HEK293T (cell line): Measurements from ENCODE around the gene CDHR5.

Experiments used
- CTCF ChIA-PET: fragments of 350-600 bp; formaldehyde crosslinking; extraction: SDS; loops from one replicate; lab custom pipeline; 2021; ENCODE audit warnings: antibody characterized with exemption, inconsistent platforms; lab: Yijun Ruan, JAX
- POLR2A ChIA-PET: fragments of 350-600 bp; formaldehyde crosslinking; extraction: SDS; loops from one replicate; lab custom pipeline; 2020; ENCODE audit warnings: antibody characterized with exemption, inconsistent platforms; lab: Yijun Ruan, JAX
- DNase-seq: peaks from one replicate; pipeline ENCODE4 v3.0.0; 2012; ENCODE audit warnings: mixed read lengths; ENCODE audit errors: extremely low spot score
- ARNT ChIP-seq: fragments of 450-650 bp; IDR thresholded peaks from 2 replicates; pipeline ENCODE4 v1.6.1; 2017; ENCODE audit warnings: mild to moderate bottlenecking
- BHLHE40 ChIP-seq: fragments of 450-650 bp; IDR thresholded peaks from 2 replicates; pipeline ENCODE4 v1.6.1; 2016; ENCODE audit warnings: mild to moderate bottlenecking, moderate library complexity, borderline replicate concordance
- CTBP1 ChIP-seq: fragments of 450-650 bp; IDR thresholded peaks from 2 replicates; pipeline ENCODE4 v1.6.1; 2016; ENCODE audit warnings: borderline replicate concordance
- ELF4 ChIP-seq: fragments of 450-650 bp; IDR thresholded peaks from 2 replicates; pipeline ENCODE4 v1.6.1; 2017; ENCODE audit warnings: antibody characterized with exemption
- FOXA1 ChIP-seq: fragments of 450-650 bp; IDR thresholded peaks from 2 replicates; pipeline ENCODE4 v1.6.1; 2016; ENCODE audit warnings: mild to moderate bottlenecking
- FOXK2 ChIP-seq: fragments of 450-650 bp; IDR thresholded peaks from 2 replicates; pipeline ENCODE4 v1.6.1; 2016; ENCODE audit warnings: mild to moderate bottlenecking
- FOXM1 ChIP-seq: fragments of 450-650 bp; IDR thresholded peaks from 2 replicates; pipeline ENCODE4 v1.6.1; 2017; ENCODE audit warnings: mild to moderate bottlenecking, borderline replicate concordance
- HDGF ChIP-seq: fragments of 450-650 bp; IDR thresholded peaks from 2 replicates; pipeline ENCODE4 v1.6.1; 2017; ENCODE audit warnings: antibody characterized with exemption, borderline replicate concordance
- L3MBTL2 ChIP-seq: fragments of 450-650 bp; conservative IDR thresholded peaks from 2 replicates; pipeline ENCODE4 v1.6.1; 2016; ENCODE audit warnings: mild to moderate bottlenecking
- LEF1 ChIP-seq: fragments of 450-650 bp; IDR thresholded peaks from 2 replicates; pipeline ENCODE4 v1.6.1; 2017; ENCODE audit warnings: mild to moderate bottlenecking, borderline replicate concordance
- NFRKB ChIP-seq: fragments of 450-650 bp; IDR thresholded peaks from 2 replicates; pipeline ENCODE4 v1.6.1; 2016; ENCODE audit warnings: mild to moderate bottlenecking, moderate library complexity
- PKNOX1 ChIP-seq: fragments of 450-650 bp; IDR thresholded peaks from 2 replicates; pipeline ENCODE4 v1.6.1; 2016
- SP1 ChIP-seq: fragments of 450-650 bp; IDR thresholded peaks from 2 replicates; pipeline ENCODE4 v1.6.1; 2017
- SUZ12 ChIP-seq: fragments of 450-650 bp; IDR thresholded peaks from 2 replicates; pipeline ENCODE4 v1.6.1; 2016; ENCODE audit warnings: mild to moderate bottlenecking
- TARDBP ChIP-seq: fragments of 450-650 bp; IDR thresholded peaks from 2 replicates; pipeline ENCODE4 v1.6.1; 2016
- ZNF384 ChIP-seq: fragments of 450-650 bp; IDR thresholded peaks from 2 replicates; pipeline ENCODE4 v1.6.1; 2016

CDHR5 gene

GRCh38 chr11:573146-573759, 51.5 kb downstream of the CDHR5 start:
- no peak for DNase-seq
- POLR2A ChIA-PET, result no interaction called here
- TF ChIP-seq FOXK2 (no peak), LEF1 (no peak), SP1 (no peak), FOXM1 (no peak), SUZ12 (no peak), TARDBP (no peak), L3MBTL2 (no peak), CTBP1 (no peak), ARNT (no peak)
- CTCF ChIA-PET, result no interaction called here

- CTCF ChIA-PET, result no interaction called here
- DNase-seq, result no peak
- TF ChIP-seq CTBP1, result no peak
- no peak for TF ChIP-seq NFRKB
- no peak for TF ChIP-seq PKNOX1
- no peak for TF ChIP-seq FOXA1
- no peak for TF ChIP-seq BHLHE40
- TF ChIP-seq LEF1, result no peak
- no peak for TF ChIP-seq FOXM1
- no peak for TF ChIP-seq L3MBTL2
- no peak for TF ChIP-seq HDGF
- TF ChIP-seq FOXK2, result no peak
- no peak for TF ChIP-seq SP1
- TF ChIP-seq ARNT, result no peak
- no peak for TF ChIP-seq SUZ12
- POLR2A ChIA-PET, result no interaction called here
Measured at GRCh38 chr11:571802-572185, 53.0 kb downstream of the CDHR5 start.

GRCh38 chr11:569158-569885, 55.4 kb downstream of the CDHR5 start:
- ChIA-PET POLR2A (interaction anchor here (1.0 to 1.8 kb wide), 2 partner anchors 12 to 33 kb away, joined by 3 read pairs; no protein-coding TSS in a partner anchor), CTCF (no interaction called here)
- no peak for TF ChIP-seq ELF4
- no peak for TF ChIP-seq FOXK2
- no peak for DNase-seq

- TF ChIP-seq ZNF384 (no peak), FOXM1 (peak; percentile 69), ARNT (peak; percentile 73)
- ChIA-PET CTCF (no interaction called here), POLR2A (interaction anchor here (0.8 to 1.8 kb wide), 5 partner anchors 9 to 34 kb away, joined by 3 to 5 read pairs (median 3); no protein-coding TSS in a partner anchor)
- peak; percentile 94 for DNase-seq
Measured at GRCh38 chr11:568306-569157, 56.2 kb downstream of the CDHR5 start.

- ChIA-PET CTCF (no interaction called here), POLR2A (interaction anchor here (0.5 to 1.8 kb wide), 5 partner anchors 8 to 179 kb away, joined by 3 to 5 read pairs (median 3); no protein-coding TSS in a partner anchor)
- no peak for DNase-seq
- no peak for TF ChIP-seq NFRKB
- TF ChIP-seq BHLHE40, result no peak
- no peak for TF ChIP-seq SP1
- TF ChIP-seq ZNF384, result no peak
- no peak for TF ChIP-seq FOXA1
- TF ChIP-seq PKNOX1, result no peak
- TF ChIP-seq ARNT, result no peak
- no peak for TF ChIP-seq TARDBP
- no peak for TF ChIP-seq ELF4
- no peak for TF ChIP-seq FOXK2
- TF ChIP-seq L3MBTL2, result no peak
- no peak for TF ChIP-seq SUZ12
- TF ChIP-seq HDGF, result no peak
- TF ChIP-seq FOXM1, result no peak
- TF ChIP-seq LEF1, result no peak
- no peak for TF ChIP-seq CTBP1
Measured at GRCh38 chr11:567629-568292, 57.0 kb downstream of the CDHR5 start.

GRCh38 chr11:567011-567628, 57.6 kb downstream of the CDHR5 start:
- DNase-seq, result no peak
- ChIA-PET POLR2A (interaction anchor here (0.5 to 3.4 kb wide), 3 partner anchors 9 to 179 kb away, joined by 3 to 17 read pairs (median 3); partner anchors contain the start of gene PHRF1), CTCF (no interaction called here)
- TF ChIP-seq ARNT (no peak), TARDBP (no peak), HDGF (no peak), NFRKB (no peak), FOXK2 (no peak), FOXM1 (no peak), LEF1 (no peak)
